IPS-20b (cell line): ENCODE data around the gene GALNTL6.

Experiments used
- H3K27ac ChIP-seq: one replicate; pipeline ENCODE4 v1.5.1; 2013; ENCODE audit warnings: low read length
- H3K27me3 ChIP-seq: 2 replicates; pipeline ENCODE4 v1.6.1; 2013; ENCODE audit warnings: mild to moderate bottlenecking, low read length, inconsistent platforms; ENCODE audit not compliant: insufficient read depth
- H3K36me3 ChIP-seq: 2 replicates; pipeline ENCODE4 v1.6.1; 2013; ENCODE audit warnings: low read depth, mild to moderate bottlenecking, inconsistent platforms, low read length, moderate library complexity; ENCODE audit not compliant: insufficient read depth
- H3K4me1 ChIP-seq: 2 replicates; pipeline ENCODE4 v1.6.1; 2013; ENCODE audit warnings: mild to moderate bottlenecking, control low read depth, inconsistent platforms, low read length, moderate library complexity; ENCODE audit not compliant: insufficient read depth
- H3K4me3 ChIP-seq: 2 replicates; pipeline ENCODE4 v1.5.1; 2013; ENCODE audit warnings: mild to moderate bottlenecking, low read length, inconsistent platforms
- H3K9ac ChIP-seq: 2 replicates; pipeline ENCODE4 v1.6.1; 2013; ENCODE audit warnings: low read depth, mild to moderate bottlenecking, inconsistent platforms, low read length, moderate library complexity
- H3K9me3 ChIP-seq: 2 replicates; pipeline ENCODE4 v1.6.1; 2013; ENCODE audit warnings: mild to moderate bottlenecking, low read depth, low read length, inconsistent platforms; ENCODE audit not compliant: insufficient read depth

GALNTL6 gene

GRCh38 chr4:172578712-172579111 lies 765.5 kb downstream of the GALNTL6 start:
- Histone ChIP-seq H3K36me3 (no peaks in the 10 kb centered on the region), H3K4me1 (peaks cover 4% of the 10 kb centered on the region; the same call in 1 of the 2 replicates), H3K27ac (no peak overlapping the region), H3K27me3 (no peaks in the 10 kb centered on the region), H3K9me3 (no peaks in the 10 kb centered on the region), H3K9ac (no peak overlapping the region), H3K4me3 (no peak overlapping the region)

GRCh38 chr4:172584816-172585215 lies 771.6 kb downstream of the GALNTL6 start:
- Histone ChIP-seq H3K9ac (no peak overlapping the region), H3K4me3 (no peak overlapping the region), H3K36me3 (no peaks in the 10 kb centered on the region), H3K9me3 (no peaks in the 10 kb centered on the region), H3K27me3 (no peaks in the 10 kb centered on the region), H3K4me1 (no peaks in the 10 kb centered on the region), H3K27ac (no peak overlapping the region)

DNA sequence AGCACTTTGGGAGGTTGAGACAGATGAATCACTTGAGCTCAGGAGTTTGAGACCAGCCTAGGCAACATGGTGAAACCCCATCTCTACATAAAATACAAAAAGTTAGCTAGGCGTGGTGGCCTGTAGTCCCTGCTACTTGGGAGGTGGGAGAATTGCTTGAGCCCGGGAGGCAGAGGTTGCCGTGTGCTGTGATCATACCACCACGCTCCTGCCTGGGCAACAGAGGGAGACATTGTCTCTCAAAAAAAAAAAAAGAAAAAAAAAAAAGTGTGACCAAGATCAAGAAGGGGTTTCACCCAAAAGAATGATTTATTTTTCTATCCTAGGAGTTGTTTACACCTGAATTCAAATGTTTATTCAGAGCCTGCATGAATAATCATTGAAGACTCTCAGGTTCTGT lies 783.0 kb downstream of the GALNTL6 start:
- Histone ChIP-seq H3K27ac (no peak overlapping the region), H3K27me3 (no peaks in the 10 kb centered on the region), H3K4me3 (no peak overlapping the region), H3K4me1 (no peaks in the 10 kb centered on the region), H3K9ac (no peak overlapping the region), H3K9me3 (no peaks in the 10 kb centered on the region), H3K36me3 (no peaks in the 10 kb centered on the region)

DNA sequence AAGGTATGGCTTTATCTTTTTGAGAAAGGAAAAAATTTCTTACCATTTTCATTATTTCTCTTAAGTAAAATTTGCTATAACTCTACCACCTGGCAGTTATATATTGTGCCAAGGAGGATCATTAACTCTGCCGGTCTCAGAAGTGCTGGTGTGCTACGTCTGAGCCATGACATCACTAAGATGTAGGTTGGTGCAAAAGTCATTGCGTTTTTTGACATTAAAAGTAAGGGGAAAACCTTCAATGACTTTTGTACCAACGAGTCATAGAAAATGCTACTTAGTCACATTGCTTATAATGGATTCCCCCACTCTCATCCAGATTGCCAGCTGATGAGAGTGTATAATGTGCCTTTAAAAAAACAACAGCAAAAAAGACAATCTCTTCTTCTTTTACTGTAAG lies 786.4 kb downstream of the GALNTL6 start:
- H3K9me3 ChIP-seq = no peaks in the 10 kb centered on the region
- no peaks in the 10 kb centered on the region for H3K27me3 ChIP-seq
- no peak overlapping the region for H3K27ac ChIP-seq
- H3K4me3 ChIP-seq = no peak overlapping the region
- H3K4me1 ChIP-seq = no peaks in the 10 kb centered on the region
- no peak overlapping the region for H3K9ac ChIP-seq
- no peaks in the 10 kb centered on the region for H3K36me3 ChIP-seq

DNA sequence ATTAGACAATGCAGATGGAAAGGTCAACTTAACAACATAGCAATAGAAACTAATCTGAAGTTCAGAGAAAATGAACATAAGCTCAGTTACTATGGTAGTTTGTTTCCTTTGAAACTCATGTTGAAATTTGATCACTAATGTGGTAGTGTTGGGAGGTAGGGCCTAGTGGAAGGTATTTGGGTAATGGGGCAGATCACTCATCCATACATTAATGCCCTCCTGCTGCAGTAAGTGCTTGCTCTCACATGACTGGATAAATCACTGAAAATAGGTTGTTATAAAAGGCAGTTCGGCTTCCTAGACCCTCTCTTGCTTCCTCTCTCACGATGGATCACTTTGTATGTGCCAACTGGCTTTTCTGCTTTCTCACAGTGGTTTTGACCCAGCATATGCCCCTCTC lies 788.0 kb downstream of the GALNTL6 start:
- H3K4me1 ChIP-seq = no peaks in the 10 kb centered on the region
- H3K4me3 ChIP-seq = no peak overlapping the region
- no peak overlapping the region for H3K27ac ChIP-seq
- peak overlapping the region; percentile 22; the same call in 1 of the 2 replicates for H3K9ac ChIP-seq
- H3K27me3 ChIP-seq = no peaks in the 10 kb centered on the region
- no peaks in the 10 kb centered on the region for H3K36me3 ChIP-seq
- no peaks in the 10 kb centered on the region for H3K9me3 ChIP-seq

GRCh38 chr4:172619218-172619617 lies 806.0 kb downstream of the GALNTL6 start:
- no peak overlapping the region for H3K4me3 ChIP-seq
- H3K27me3 ChIP-seq = no peaks in the 10 kb centered on the region
- no peaks in the 10 kb centered on the region for H3K36me3 ChIP-seq
- H3K9ac ChIP-seq = no peak overlapping the region
- no peak overlapping the region for H3K27ac ChIP-seq
- H3K9me3 ChIP-seq = no peaks in the 10 kb centered on the region
- H3K4me1 ChIP-seq = no peaks in the 10 kb centered on the region

DNA sequence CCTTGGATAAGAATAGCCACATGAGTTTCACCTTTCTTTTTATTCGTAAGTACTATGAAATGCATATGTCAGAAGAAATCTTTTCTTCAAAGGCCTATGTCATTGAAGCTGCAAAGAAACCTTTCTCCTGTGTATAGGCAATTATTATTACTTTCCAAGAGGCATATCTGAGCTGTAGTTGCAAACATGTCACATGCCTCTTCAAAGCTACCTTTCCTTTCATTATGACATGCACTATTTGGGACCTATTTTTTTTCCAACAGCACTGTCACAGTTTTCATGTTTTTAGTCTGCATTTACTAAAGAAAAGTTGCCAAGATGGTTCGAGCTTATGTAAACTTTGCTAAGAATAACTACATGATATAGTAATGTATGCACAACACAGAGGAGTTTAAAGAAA lies 806.6 kb downstream of the GALNTL6 start:
- Histone ChIP-seq H3K4me3 (no peak overlapping the region), H3K9me3 (no peaks in the 10 kb centered on the region), H3K27ac (no peak overlapping the region), H3K36me3 (no peaks in the 10 kb centered on the region), H3K4me1 (no peaks in the 10 kb centered on the region), H3K27me3 (no peaks in the 10 kb centered on the region), H3K9ac (no peak overlapping the region)

DNA sequence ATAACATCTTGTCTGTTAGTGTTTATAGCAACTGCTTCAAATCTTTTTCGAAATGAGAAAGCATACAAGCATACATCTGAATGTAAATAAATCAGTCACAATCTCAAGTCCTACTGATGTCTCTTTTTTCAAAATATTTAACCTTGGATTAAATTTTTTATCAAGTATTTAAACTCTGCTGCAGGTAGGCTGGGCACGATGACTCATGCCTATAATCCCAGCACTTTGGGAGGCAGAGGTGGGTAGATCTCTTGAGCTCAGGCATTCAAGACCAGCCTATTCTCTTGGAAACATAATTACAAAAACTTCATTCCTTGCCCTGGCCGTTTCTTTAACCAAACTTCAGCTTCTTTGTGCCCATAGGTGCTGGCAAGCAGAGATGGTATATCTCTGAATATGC lies 815.1 kb downstream of the GALNTL6 start:
- Histone ChIP-seq H3K4me1 (peaks cover 7% of the 10 kb centered on the region; the same call in 1 of the 2 replicates), H3K9ac (no peak overlapping the region), H3K27ac (no peak overlapping the region), H3K27me3 (no peaks in the 10 kb centered on the region), H3K9me3 (no peaks in the 10 kb centered on the region), H3K36me3 (no peaks in the 10 kb centered on the region), H3K4me3 (no peak overlapping the region)

DNA sequence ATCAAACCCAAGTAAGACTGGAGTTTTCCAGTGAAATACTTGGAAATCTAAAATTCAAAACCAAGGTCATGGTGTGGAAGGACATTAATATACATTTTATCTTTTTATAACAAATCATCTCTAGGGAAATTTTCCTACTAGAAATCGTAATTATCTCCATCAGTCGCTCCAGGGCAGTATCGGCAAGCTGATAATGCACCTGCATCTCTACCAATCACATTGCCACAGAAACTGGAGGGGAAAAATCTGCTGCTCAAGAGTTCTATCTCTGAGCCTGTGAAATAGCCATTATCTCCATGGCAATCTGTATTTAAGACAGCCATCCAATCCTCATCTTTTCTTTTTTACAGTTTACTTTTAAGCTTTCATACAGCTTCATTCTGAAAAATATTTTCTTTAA lies 817.1 kb downstream of the GALNTL6 start:
- Histone ChIP-seq H3K4me3 (no peak overlapping the region), H3K9ac (no peak overlapping the region), H3K4me1 (peaks cover 7% of the 10 kb centered on the region; the same call in 1 of the 2 replicates), H3K27ac (no peak overlapping the region), H3K36me3 (no peaks in the 10 kb centered on the region), H3K9me3 (no peaks in the 10 kb centered on the region), H3K27me3 (no peaks in the 10 kb centered on the region)

- Histone ChIP-seq H3K9me3 (no peaks in the 10 kb centered on the region), H3K27me3 (no peaks in the 10 kb centered on the region), H3K27ac (no peak overlapping the region), H3K36me3 (no peaks in the 10 kb centered on the region), H3K9ac (no peak overlapping the region), H3K4me1 (peaks cover 7% of the 10 kb centered on the region; the same call in 1 of the 2 replicates), H3K4me3 (no peak overlapping the region)
Observed at GRCh38 chr4:172631832-172632231, 818.6 kb downstream of the GALNTL6 start.

GRCh38 chr4:172648471-172648870 lies 835.3 kb downstream of the GALNTL6 start:
- H3K4me3 ChIP-seq = no peak overlapping the region
- H3K9me3 ChIP-seq = no peaks in the 10 kb centered on the region
- no peaks in the 10 kb centered on the region for H3K27me3 ChIP-seq
- peaks cover 11% of the 10 kb centered on the region for H3K4me1 ChIP-seq
- H3K36me3 ChIP-seq = no peaks in the 10 kb centered on the region
- no peak overlapping the region for H3K27ac ChIP-seq
- H3K9ac ChIP-seq = no peak overlapping the region

DNA sequence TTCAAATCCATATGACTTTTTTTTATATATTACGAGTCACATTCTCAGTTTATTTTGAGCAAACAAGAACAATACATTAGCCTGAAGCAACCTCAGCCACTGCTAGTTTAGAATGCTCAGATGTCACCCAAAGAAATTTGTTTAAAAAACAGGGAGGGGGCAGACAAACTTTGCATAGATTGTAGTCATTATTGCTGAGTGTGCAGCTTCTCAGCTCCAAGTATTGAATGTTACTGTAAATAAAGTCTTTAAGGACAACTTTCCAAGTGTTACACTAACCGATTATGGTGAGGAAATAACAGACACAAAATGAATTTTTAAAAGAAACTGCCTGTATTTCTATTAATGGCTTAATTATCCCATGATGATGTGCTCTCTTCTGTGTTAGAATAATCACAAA lies 835.9 kb downstream of the GALNTL6 start:
- no peak overlapping the region for H3K4me3 ChIP-seq
- no peaks in the 10 kb centered on the region for H3K27me3 ChIP-seq
- H3K9me3 ChIP-seq = no peaks in the 10 kb centered on the region
- no peak overlapping the region for H3K9ac ChIP-seq
- H3K4me1 ChIP-seq = peaks cover 11% of the 10 kb centered on the region
- H3K27ac ChIP-seq = no peak overlapping the region
- no peaks in the 10 kb centered on the region for H3K36me3 ChIP-seq
